ENCODE measurements around the gene ABHD10.

The ABHD10 gene

DNA sequence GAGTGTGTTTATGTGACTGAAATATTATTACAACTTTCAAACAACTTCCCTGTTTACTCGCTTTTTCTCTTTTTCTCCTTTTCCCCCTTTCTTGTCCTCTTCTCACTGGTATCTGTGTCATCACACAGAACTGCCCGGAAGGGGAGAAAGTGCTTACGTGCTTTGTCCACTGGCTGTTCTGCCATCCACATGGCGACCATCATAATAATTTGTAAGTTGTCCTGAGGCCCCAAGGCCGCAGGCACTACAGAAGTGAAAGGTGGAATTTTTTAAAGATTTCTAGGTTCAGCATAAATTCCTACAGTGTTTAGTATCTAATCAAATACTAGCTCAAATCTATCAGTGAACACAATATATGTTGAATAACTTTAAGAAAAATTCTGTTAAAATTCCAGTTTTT is 26.7 kb upstream of the ABHD10 start:
- no peak for DNase-seq (ENCODE audit: low read depth)
- no peak overlapping the region for H3K4me3 ChIP-seq (ENCODE audit: low read length)
- TF ChIP-seq, protein P1, sequence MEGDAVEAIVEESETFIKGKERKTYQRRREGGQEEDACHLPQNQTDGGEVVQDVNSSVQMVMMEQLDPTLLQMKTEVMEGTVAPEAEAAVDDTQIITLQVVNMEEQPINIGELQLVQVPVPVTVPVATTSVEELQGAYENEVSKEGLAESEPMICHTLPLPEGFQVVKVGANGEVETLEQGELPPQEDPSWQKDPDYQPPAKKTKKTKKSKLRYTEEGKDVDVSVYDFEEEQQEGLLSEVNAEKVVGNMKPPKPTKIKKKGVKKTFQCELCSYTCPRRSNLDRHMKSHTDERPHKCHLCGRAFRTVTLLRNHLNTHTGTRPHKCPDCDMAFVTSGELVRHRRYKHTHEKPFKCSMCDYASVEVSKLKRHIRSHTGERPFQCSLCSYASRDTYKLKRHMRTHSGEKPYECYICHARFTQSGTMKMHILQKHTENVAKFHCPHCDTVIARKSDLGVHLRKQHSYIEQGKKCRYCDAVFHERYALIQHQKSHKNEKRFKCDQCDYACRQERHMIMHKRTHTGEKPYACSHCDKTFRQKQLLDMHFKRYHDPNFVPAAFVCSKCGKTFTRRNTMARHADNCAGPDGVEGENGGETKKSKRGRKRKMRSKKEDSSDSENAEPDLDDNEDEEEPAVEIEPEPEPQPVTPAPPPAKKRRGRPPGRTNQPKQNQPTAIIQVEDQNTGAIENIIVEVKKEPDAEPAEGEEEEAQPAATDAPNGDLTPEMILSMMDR (conservative IDR thresholded peaks at IDR 0.05; ENCODE audit: low read depth, low read length), result no peak

GRCh38 chr3:111952866-111953450 is 25.9 kb upstream of the ABHD10 start:
- no peak overlapping the region for H3K4me3 ChIP-seq (ENCODE audit: low read length)
- no peak for DNase-seq (ENCODE audit: low read depth)
- TF ChIP-seq, protein P1 (conservative IDR thresholded peaks at IDR 0.05; ENCODE audit: low read depth, low read length), result no peak

DNA sequence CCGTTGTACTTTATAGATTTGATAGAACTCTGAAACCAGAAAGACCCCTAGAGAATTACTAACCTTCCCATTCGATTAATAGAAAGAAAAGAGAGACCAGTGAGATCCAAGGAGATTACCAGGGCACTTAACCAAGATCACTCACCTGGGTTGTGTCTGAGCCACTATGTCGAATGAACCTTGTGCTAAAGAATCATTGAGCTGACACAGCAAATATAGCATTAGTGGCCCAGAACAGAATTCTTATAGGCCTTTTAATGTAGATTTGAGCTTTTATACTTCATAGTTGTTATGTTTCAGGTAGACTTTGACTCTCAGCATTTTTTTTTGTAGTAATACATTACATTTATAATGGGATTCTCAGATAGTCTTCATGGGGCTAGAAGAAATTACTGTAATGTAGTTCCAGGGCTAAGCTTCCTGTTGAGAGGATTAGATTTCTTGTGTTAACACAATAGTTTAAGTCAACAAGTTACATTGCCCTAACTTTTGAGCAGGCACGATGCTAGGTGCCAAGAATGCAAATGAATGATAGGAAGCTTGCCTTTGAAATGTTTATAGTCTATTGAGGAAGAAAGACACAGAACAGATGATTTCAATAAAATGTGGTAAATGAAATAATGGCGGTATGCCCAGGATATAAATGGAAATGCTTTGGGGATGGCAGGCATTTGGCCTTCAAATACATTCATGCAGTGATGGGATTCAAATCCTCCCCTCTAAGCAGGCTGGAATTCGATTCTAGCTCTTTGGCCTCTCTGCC is 24.4 kb upstream of the ABHD10 start:
- H3K4me3 ChIP-seq (ENCODE audit: low read length), result no peak overlapping the region
- TF ChIP-seq, protein P1 (conservative IDR thresholded peaks at IDR 0.05; ENCODE audit: low read depth, low read length), result no peak
- no peak for DNase-seq (ENCODE audit: low read depth)

DNA sequence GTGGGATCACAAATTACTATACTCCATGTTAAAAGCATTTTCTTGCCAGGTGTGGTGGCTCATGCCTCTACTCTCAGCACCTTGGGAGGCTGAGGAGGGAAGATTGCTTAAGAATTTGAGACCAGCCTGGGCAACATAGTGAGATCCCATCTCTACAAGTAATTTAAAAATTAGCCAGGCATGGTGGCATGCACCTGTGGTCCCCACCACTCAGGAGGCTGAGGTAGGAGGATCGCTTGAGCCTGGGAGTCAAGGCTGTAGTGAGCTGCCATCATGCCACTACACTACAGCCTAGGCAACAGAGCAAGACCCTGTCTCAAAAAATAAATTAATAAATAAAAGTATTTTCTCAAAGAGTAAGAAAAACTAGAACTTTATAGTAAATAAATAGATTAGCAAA is 22.9 kb upstream of the ABHD10 start:
- no peak for DNase-seq (ENCODE audit: low read depth)
- no peak overlapping the region for H3K4me3 ChIP-seq (ENCODE audit: low read length)
- TF ChIP-seq, protein P1 (conservative IDR thresholded peaks at IDR 0.05; ENCODE audit: low read depth, low read length), result no peak

DNA sequence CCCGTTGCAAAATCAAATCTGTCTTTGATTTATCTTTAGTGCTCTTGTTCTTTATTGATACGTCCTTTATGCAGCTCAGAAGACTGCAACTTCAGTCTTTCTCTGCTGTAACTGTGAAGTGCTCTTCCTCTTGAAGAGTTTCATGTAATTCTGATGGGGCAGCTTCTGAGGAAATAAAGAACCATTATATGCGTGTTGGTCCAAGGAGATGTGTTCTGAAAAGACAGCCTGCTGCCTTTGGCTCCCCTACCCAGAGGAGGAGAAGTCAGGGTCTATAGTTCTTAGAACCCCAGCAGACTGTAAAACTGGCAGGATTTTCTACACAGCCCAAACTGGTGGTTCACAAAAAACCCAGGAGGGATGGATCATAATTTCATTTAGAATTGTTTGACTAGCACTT is 22.4 kb upstream of the ABHD10 start:
- no peak overlapping the region for H3K4me3 ChIP-seq (ENCODE audit: low read length)
- no peak for DNase-seq (ENCODE audit: low read depth)
- TF ChIP-seq, protein P1 (conservative IDR thresholded peaks at IDR 0.05; ENCODE audit: low read depth, low read length), result no peak

DNA sequence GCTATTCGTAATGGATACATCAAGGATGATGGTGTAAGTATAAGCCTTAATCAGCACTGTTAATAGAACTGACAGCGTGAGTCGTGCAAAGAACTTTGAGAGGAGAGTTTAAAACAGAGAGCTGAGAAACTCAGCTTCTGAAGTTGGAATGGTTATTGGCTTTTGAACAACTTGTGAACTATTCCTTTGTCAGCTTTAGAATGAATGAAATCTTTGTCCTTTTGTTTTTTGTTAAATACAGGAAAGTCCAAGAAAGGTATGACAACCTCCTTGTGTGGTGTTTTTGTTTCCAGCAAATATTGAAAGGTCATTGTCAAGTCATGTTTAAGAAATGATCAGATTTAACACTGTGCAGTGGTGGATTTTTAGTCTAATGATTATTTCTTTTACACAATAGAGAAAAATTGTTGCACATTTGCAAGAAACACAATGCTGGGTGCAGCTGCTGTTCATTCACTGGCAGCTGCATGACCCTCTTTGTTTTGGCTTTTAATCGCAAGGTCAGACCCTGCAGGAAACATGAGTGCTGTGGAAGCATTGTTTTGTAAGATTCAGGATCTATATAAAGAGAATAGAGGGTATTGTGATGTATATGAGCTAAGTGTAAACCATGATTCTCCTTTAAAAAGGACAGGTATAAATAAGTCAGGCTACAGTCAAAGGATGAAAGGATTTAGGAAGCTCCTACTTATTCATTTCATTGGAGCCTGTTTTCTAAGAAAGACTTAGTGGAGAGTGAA is 21.7 kb upstream of the ABHD10 start:
- DNase-seq (ENCODE audit: low read depth), result no peak
- TF ChIP-seq, protein P1 (conservative IDR thresholded peaks at IDR 0.05; ENCODE audit: low read depth, low read length), result no peak
- H3K4me3 ChIP-seq (ENCODE audit: low read length), result no peak overlapping the region
